Peyer's patch (tissue), 4 donors: ENCODE results near the gene EMC8.
"Not testable (repeated sequence)": the region's sequence is repeated elsewhere in the genome, so short reads cannot be mapped to it uniquely, and the experiment has no call there.

Source experiments
- CTCF ChIP-seq, 6 experiments: fragments of 450-650 bp in 4 of 6; fragments of 200-600 bp in 2 of 6; sonication (generic) in 1 of 6; IDR thresholded peaks; one replicate each; pipeline ENCODE4 v1.5.1; 2017 to 2019; ENCODE audit warnings: antibody characterized with exemption in 6 of 6, mild to moderate bottlenecking in 3 of 6, moderate library complexity in 1 of 6
- POLR2A ChIP-seq, 2 donors: fragments of 450-650 bp; IDR thresholded peaks; one replicate each; pipeline ENCODE4 v1.5.1; 2017; ENCODE audit warnings: antibody characterized with exemption in 2 of 2, mild to moderate bottlenecking in 2 of 2, moderate library complexity in 2 of 2

GRCh38 chr16:85817195-85817594, 17.9 kb upstream of the EMC8 start:
- TF ChIP-seq CTCF, POLR2A (IDR thresholded peaks at IDR 0.05): not testable (repeated sequence)
